HG03558 (cell line): ENCODE data around the gene EPS8L2.
"Not testable (repeated sequence)": the region's sequence is repeated elsewhere in the genome, so short reads cannot be mapped to it uniquely, and the experiment has no call there.

Experiments
- ATAC-seq: cut with Tn5 transposase; IDR thresholded peaks from one replicate; pipeline ENCODE4 v1.9.1; 2021; ENCODE audit warnings: moderate number of reproducible peaks; ENCODE audit not compliant: unreplicated experiment; ENCODE audit errors: extremely low read depth

The EPS8L2 gene

GRCh38 chr11:688681-689080 is 17.4 kb upstream of the EPS8L2 start:
- ATAC-seq: no peak

- ATAC-seq: no peak
Measured at GRCh38 chr11:689625-690024, 16.4 kb upstream of the EPS8L2 start.

GRCh38 chr11:690244-690643 is 15.8 kb upstream of the EPS8L2 start:
- ATAC-seq: not testable (repeated sequence)

- no peak for ATAC-seq
Measured at GRCh38 chr11:690738-691633, 15.0 kb upstream of the EPS8L2 start.

GRCh38 chr11:691710-692590 is 14.1 kb upstream of the EPS8L2 start:
- ATAC-seq: no peak

- ATAC-seq: no peak
Measured at GRCh38 chr11:692824-693414, 13.1 kb upstream of the EPS8L2 start.

DNA sequence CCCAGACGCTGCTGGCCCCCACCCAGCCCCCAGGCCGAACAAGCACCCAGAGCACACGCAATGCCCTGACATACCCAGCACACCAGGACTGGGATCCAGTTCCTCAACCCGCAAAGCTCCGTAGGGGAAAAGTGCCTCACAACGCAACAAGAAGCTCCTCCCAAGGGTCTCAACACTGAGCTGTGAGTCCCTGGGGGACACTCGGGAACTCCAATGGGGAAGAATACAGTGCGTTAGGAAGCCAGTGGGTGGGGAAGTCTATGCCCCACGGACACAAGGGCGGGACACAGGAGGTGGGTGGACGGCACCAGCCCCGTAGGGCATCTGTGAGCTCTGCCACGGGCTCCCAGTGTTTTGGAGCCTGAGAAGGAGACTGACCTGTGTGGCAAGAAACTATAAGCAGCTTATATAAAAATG is 12.6 kb upstream of the EPS8L2 start:
- no peak for ATAC-seq

DNA sequence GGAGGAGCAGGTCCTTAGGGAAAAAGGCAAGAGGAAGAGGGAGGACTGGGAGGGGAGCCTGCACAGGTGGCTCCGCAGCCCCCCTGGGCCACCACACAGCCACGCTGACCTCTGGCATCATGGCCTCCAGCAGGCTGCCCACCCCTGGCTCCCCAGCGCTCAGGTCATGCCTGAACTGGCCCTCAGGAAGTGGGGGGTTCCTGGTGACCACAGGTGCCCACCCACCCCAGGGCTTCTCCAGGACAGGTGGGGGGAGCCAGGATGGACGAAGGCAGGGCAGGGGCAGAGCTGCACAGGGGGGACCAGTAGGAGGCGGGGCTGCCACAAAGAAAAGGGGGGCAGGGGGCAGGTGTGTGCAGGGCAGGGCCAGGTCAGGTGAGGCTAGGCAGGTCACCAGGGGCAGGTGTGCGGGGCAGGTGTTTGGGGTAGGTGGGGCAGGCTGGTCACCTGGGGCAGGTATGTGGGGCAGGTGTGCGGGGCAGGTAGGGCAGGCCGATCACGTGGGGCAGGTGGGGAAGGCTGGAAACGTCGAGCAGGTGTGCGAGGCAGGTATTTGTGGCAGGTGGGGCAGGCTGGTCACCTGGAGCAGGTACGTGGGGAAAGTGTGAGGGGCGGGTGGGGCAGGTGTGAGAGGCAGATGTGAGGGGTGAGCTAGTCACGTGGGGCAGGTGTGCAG is 12.0 kb upstream of the EPS8L2 start:
- no peak for ATAC-seq

DNA sequence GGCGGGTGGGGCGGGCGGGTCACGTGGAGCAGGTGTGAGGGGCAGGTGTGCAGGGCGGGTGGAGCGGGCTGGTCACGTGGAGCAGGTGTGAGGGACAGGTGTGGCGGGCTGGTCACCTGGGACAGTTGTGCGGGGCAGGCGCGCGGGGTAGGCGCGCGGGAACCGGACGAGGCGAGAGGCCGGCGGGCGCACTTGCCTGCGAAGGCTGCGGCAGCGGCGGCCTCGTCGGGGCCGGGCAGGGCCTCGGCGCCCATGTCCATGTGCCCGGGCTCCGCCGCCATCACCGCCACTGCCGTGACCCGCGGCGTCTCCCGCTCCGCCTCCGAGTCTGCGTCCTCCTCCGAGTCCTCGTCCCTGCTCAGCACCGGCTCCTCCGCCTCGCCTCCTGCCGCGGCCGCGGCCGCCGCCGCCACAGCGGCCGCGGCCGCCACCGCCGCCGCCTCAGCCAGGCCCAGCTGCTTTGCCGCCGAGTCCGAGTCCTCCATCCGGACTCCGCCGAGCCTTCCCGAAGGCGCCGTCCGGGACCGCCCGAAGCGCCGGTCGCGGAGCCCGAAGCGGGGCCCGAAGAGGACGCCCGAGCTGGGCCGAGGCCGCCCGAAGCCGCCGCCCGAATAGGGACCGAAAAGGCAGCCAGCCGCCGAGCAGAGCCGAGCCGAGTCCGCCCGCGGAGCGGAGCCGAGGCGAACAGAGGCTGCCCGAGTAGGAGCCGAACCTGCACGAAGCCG is 11.3 kb upstream of the EPS8L2 start, which contains the start of gene DEAF1:
TSS of gene DEAF1 (minus strand) at position 660 of the 725 bp plus-strand sequence. CDS start at position 485, 175 bp downstream.
- ATAC-seq: peak; percentile 48

- ATAC-seq: no peak
Measured at GRCh38 chr11:695288-695537, 10.8 kb upstream of the EPS8L2 start.

- peak; percentile 57 for ATAC-seq
Measured at GRCh38 chr11:695538-696248, 10.3 kb upstream of the EPS8L2 start, which contains the start of gene TMEM80. TSS of gene TMEM80 (plus strand) at chr11:695816. CDS start at chr11:695828, 12 bp downstream.

- ATAC-seq: no peak
Measured at GRCh38 chr11:696955-697491, 9.0 kb upstream of the EPS8L2 start.

DNA sequence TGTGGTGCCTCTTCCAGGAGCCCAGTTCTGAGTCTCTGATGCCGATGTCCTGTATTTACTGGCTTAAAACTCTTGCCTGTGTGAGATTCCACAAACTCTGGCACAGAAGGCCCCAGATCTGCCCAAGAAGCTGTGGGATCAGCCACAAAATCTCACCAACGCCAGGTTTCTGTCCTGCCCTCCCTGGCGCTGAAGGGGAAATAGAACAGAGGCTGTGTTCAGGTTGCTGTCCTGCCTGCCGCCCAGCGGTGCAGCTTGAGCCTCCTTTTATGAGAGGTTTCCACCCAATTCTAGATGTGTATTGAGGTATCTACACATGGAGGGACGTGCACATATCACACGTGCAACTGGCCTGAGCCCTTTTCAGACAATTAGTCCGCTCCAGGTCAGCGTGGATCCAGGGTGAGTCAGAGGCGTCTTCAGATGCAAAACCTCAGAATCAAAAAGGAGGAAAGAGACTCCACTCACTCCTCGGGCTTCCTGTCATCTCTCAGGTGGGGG is 8.2 kb upstream of the EPS8L2 start:
- no peak for ATAC-seq

GRCh38 chr11:698493-699115 is 7.4 kb upstream of the EPS8L2 start:
- no peak for ATAC-seq

- no peak for ATAC-seq
Measured at GRCh38 chr11:699116-699508, 6.9 kb upstream of the EPS8L2 start.

- no peak for ATAC-seq
Measured at GRCh38 chr11:699753-700152, 6.3 kb upstream of the EPS8L2 start.

GRCh38 chr11:701741-702461 is 4.1 kb upstream of the EPS8L2 start:
- ATAC-seq: no peak
